GM12874 (cell line): ENCODE results near the gene DBP.

Experiments used
- CTCF ChIP-seq: IDR thresholded peaks from 2 replicates; pipeline ENCODE4 v1.5.1; 2011; ENCODE audit warnings: low read depth, mild to moderate bottlenecking, control low read depth, low read length, moderate library complexity; ENCODE audit not compliant: insufficient read depth

The DBP gene

GRCh38 chr19:48670699-48671445, 33.7 kb upstream of the DBP start:
- no peak for TF ChIP-seq CTCF

GRCh38 chr19:48669903-48670668, 32.9 kb upstream of the DBP start:
- no peak for TF ChIP-seq CTCF

- no peak for TF ChIP-seq CTCF
Measured at GRCh38 chr19:48668761-48669160, 31.6 kb upstream of the DBP start.

GRCh38 chr19:48668332-48668731, 31.2 kb upstream of the DBP start:
- TF ChIP-seq CTCF = no peak

GRCh38 chr19:48665786-48666185, 28.6 kb upstream of the DBP start:
- TF ChIP-seq CTCF = no peak

- no peak for TF ChIP-seq CTCF
Measured at GRCh38 chr19:48664476-48664875, 27.3 kb upstream of the DBP start.

GRCh38 chr19:48663667-48664066, 26.5 kb upstream of the DBP start:
- TF ChIP-seq CTCF = no peak
